GM12878 (cell line): Measurements from ENCODE around the gene RAB44. TPM values are rescaled to one million over a fixed set of nuclear protein-coding genes. Genes with fewer than 3 reads are reported as not detected.

Experiments used
- ATAC-seq: fragments of 200-7000 bp; cut with Tn5 transposase; 3 replicates; pipeline ENCODE4 v1.9.1; 2020; ENCODE audit warnings: mild to moderate bottlenecking, moderate library complexity
- BruUV-seq: library from RNA; stranded (reverse); fragments of 400-500 nt; replicated peaks from 2 replicates; lab custom pipeline; 2021; lab: Mats Ljungman, UMichigan
- CTCF ChIA-PET: fragments of 300-600 bp; sonication (Branson Sonifier 250); formaldehyde crosslinking; extraction: SDS; loops from one replicate; lab custom pipeline; 2021; ENCODE audit warnings: inconsistent platforms; lab: Yijun Ruan, JAX
- POLR2A ChIA-PET: fragments of 350-600 bp; formaldehyde crosslinking; extraction: SDS; loops from one replicate; lab custom pipeline; 2021; ENCODE audit warnings: inconsistent platforms; lab: Charles Lee
- RAD21 ChIA-PET: fragments of 300-600 bp; sonication (Branson Sonifier 250); formaldehyde crosslinking; loops from one replicate; lab custom pipeline; 2023; ENCODE audit warnings: antibody characterized with exemption; ENCODE audit not compliant: unreplicated experiment; lab: Charles Lee
- SMC1A ChIA-PET: fragments of 300-600 bp; sonication (Branson Sonifier 250); formaldehyde crosslinking; loops from one replicate; lab custom pipeline; 2023; ENCODE audit not compliant: unreplicated experiment, uncharacterized antibody; lab: Charles Lee
- DNase-seq: peaks from one replicate; pipeline ENCODE4 v3.0.0-alpha.2; 2011; ENCODE audit warnings: low read depth, low spot score
- FAIRE-seq: peaks from 3 replicates; lab custom pipeline; 2011; peaks lifted over from hg19 to GRCh38; lab: Jason Lieb, UNC
- H2AFZ ChIP-seq: 2 replicates; pipeline ENCODE4 v1.6.0; 2011; ENCODE audit warnings: low read depth, low read length, control low read depth; ENCODE audit not compliant: control insufficient read depth
- H3K27ac ChIP-seq: 2 replicates; pipeline ENCODE4 v1.5.1; 2011; ENCODE audit warnings: control low read depth; ENCODE audit not compliant: control insufficient read depth, insufficient read depth
- H3K27me3 ChIP-seq, 2 experiments: replicated peaks in 1 of 2; 2 replicates each; pipeline versions ENCODE4 v1.6.0 to v1.6.1; 2011; ENCODE audit warnings: low read length in 1 of 2; ENCODE audit not compliant: control insufficient read depth in 2 of 2, insufficient read depth in 2 of 2
- H3K36me3 ChIP-seq, 2 experiments: 2 replicates each; pipeline ENCODE4 v1.5.1; 2011; ENCODE audit warnings: low read length in 1 of 2; ENCODE audit not compliant: control insufficient read depth in 2 of 2, insufficient read depth in 2 of 2
- H3K4me1 ChIP-seq: 2 replicates; pipeline ENCODE4 v1.6.1; 2011; ENCODE audit warnings: mild to moderate bottlenecking, low read length, moderate library complexity, mixed read lengths; ENCODE audit not compliant: control insufficient read depth, insufficient read depth
- H3K4me2 ChIP-seq: 2 replicates; pipeline ENCODE4 v1.6.0; 2011; ENCODE audit warnings: control low read depth; ENCODE audit not compliant: control insufficient read depth, insufficient read depth
- H3K4me3 ChIP-seq: fragments of 200-600 bp; sonication (generic); 2 replicates; pipeline ENCODE4 v1.5.1; 2016
- H3K79me2 ChIP-seq: 2 replicates; pipeline ENCODE4 v1.6.0; 2011; ENCODE audit warnings: low read length; ENCODE audit not compliant: control insufficient read depth, insufficient read depth
- H3K9ac ChIP-seq: 2 replicates; pipeline ENCODE4 v1.8.0; 2011; ENCODE audit warnings: low read length, control low read depth, mixed read lengths; ENCODE audit not compliant: control insufficient read depth, insufficient read depth
- H3K9me3 ChIP-seq: replicated peaks from 3 replicates; pipeline ENCODE4 v1.5.1; 2011; ENCODE audit warnings: mild to moderate bottlenecking, low read length; ENCODE audit not compliant: control insufficient read depth, insufficient read depth
- H4K20me1 ChIP-seq: 2 replicates; pipeline ENCODE4 v1.6.0; 2011; ENCODE audit not compliant: control insufficient read depth, insufficient read depth
- ESRRA ChIP-seq: IDR thresholded peaks from 2 replicates; pipeline ENCODE4 v1.6.1; 2012; ENCODE audit warnings: mild to moderate bottlenecking, low read length, improper control_type of control experiment
- NR2F1 ChIP-seq: fragments of 450-650 bp; conservative IDR thresholded peaks from 2 replicates; pipeline ENCODE4 v1.6.1; 2017; ENCODE audit warnings: mild to moderate bottlenecking
- RUNX3 ChIP-seq: IDR thresholded peaks from 2 replicates; pipeline ENCODE4 v1.6.1; 2012; ENCODE audit warnings: low read length, inconsistent platforms
- WGBS: methylation state at CpG from one replicate; pipeline ENCODE4 v1.1.6; 2016; ENCODE audit warnings: low lambda C conversion rate; ENCODE audit not compliant: insufficient replicate concordance, insufficient coverage; ENCODE audit errors: missing lambda C conversion rate; 5-methylcytosine and 5-hydroxymethylcytosine counted together
- in situ Hi-C: fragments of 300-500 bp; cut with MboI; formaldehyde crosslinking; loops from 9 replicates; pipeline ENCODE4 v1.14.3; 2018; ENCODE audit warnings: mixed read lengths
- intact Hi-C: fragments of 100-400 bp; cut with micrococcal nuclease; formaldehyde crosslinking; loops from one replicate; pipeline ENCODE4 v1.14.2; 2022; ENCODE audit not compliant: unreplicated experiment
- polyA plus RNA-seq, 11 experiments: library from polyadenylated mRNA; depleted of rRNA in 4 of 11; unstranded in 6 of 11; stranded (reverse) in 5 of 11; fragments of >200 nt; fragmentation: Nextera tagmentation in 4 of 11; fragmentation: Illumina TruSeq in 1 of 11; extraction: Ambion mirVana in 4 of 11; extraction: Trizol in 1 of 11; gene quantifications; 1 replicate in 1 of 11; 2 replicates in 10 of 11; pipeline versions ENCODE4 v1.2.1 to v1.2.3, GENCODE V29; 2011 to 2016; ENCODE audit warnings: inconsistent platforms in 2 of 11, missing spikeins in 2 of 11, low read depth in 1 of 11
- total RNA-seq, 4 experiments: library from RNA; depleted of rRNA in 3 of 4; stranded (reverse); fragments of >200 nt in 3 of 4; fragmentation: Illumina TruSeq in 1 of 4; extraction: Trizol in 1 of 4; gene quantifications; 2 replicates each; pipeline versions ENCODE4 v1.2.1 to v1.2.3, GENCODE V29; 2013 to 2021

The RAB44 gene
- total and polyA plus RNA-seq, 10 of the 15 experiments (the other 5 are each of a cell fraction or from before 2014, with no cell fraction given): 0.01 to 0.08 (median 0.05) TPM; not detected in 2

DNA sequence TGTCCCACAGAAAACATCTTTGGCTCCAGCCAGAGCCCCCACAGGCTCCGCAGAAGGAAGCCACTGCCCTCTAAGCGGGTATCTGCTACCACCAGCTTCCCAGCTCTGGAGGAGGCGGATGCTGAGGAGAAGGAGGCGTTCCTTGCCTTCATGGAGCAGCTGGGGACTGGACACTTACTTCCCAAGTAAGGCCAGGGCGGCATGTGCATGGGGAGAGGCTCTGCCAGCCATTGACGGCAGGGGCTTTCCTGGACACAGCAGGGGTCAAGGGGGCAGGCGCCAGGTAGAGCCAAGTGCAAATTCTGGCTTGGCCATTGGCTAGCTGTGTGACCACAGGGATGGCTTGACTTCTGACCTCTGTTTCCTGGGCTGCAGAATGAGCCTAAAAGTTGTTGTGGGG is 17.8 kb downstream of the RAB44 start:
- intact Hi-C loops (no loop called here), in situ Hi-C loops (no loop called here)
- TF ChIP-seq ESRRA: no peak
- peak; percentile 65 for TF ChIP-seq NR2F1
- no TSS peak for BruUV-seq
- Histone ChIP-seq H3K9me3 (no peaks in the 10 kb centered on the region), H3K4me2 (no peak overlapping the region), H3K4me3 (no peak overlapping the region), H3K9ac (no peak overlapping the region), H3K27me3 (no peaks in the 10 kb centered on the region), H3K4me1 (peaks cover 13% of the 10 kb centered on the region), H2AFZ (no peak overlapping the region), H3K36me3 (no peaks in the 10 kb centered on the region), H3K79me2 (no peaks in the 10 kb centered on the region), H3K27ac (no peak overlapping the region), H4K20me1 (no peaks in the 10 kb centered on the region)
- ChIA-PET SMC1A (interaction anchor here (1.3 to 1.6 kb wide), 2 partner anchors 9 to 100 kb away, joined by 4 read pairs; no protein-coding TSS in a partner anchor), RAD21 (interaction anchor here (1.7 kb wide), 1 partner anchor 23 kb away, joined by 3 read pairs; no protein-coding TSS in a partner anchor), CTCF (no interaction called here), POLR2A (no interaction called here)
- no peak for DNase-seq
- 53% methylated on average over 7 of the region's 7 CpGs for WGBS
- no peak for FAIRE-seq
- ATAC-seq: no peak

DNA sequence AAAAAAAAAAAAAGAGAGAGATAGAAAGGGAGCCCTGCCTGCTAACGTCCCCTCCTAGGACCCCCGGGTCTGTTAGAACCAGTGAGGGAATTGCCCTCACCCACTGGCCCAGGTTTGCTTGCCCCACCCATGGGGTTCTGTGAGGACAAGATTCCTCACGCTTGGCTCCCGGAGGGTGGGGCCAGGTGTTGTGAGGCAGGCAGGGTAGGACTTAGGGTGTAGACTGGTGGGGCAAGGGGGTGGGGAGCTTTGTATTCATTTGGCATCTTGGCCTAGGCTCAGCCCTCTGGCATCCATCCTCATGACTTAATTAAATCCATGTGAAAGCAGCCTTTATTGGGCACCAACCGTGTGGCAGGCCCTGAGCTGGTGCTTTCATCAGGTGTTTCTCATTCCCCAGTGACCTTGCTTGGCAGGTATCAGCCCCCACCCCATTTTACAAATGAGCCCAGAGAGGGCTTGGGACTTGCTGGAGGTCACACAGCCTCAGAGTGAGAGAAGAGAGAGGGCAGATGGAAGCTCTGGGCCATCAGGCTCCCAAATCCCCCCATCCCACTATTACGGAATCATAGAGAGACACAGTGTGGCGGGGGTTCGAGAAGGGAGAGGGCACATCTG is 19.0 kb downstream of the RAB44 start:
- H3K9me3 ChIP-seq: no peaks in the 10 kb centered on the region
- peaks cover 14% of the 10 kb centered on the region for H3K4me1 ChIP-seq
- intact Hi-C loops: no loop called here
- TF ChIP-seq RUNX3: no peak
- H3K27ac ChIP-seq: no peak overlapping the region
- H3K9ac ChIP-seq: no peak overlapping the region
- in situ Hi-C loops: no loop called here
- POLR2A ChIA-PET: interaction anchor here (0.6 to 1.3 kb wide), 2 partner anchors 24 to 102 kb away, joined by 3 to 5 read pairs; no protein-coding TSS in a partner anchor
- no peaks in the 10 kb centered on the region for H3K36me3 ChIP-seq
- 59% methylated on average over 8 of the region's 8 CpGs for WGBS
- no peaks in the 10 kb centered on the region for H3K79me2 ChIP-seq
- BruUV-seq: no TSS peak
- H2AFZ ChIP-seq: no peak overlapping the region
- CTCF ChIA-PET: no interaction called here
- no peaks in the 10 kb centered on the region for H4K20me1 ChIP-seq
- no peak overlapping the region for H3K4me3 ChIP-seq
- DNase-seq (no peak), ATAC-seq (no peak), FAIRE-seq (no peak)
- SMC1A ChIA-PET: interaction anchor here (1.6 kb wide), 1 partner anchor 101 kb away, joined by 4 read pairs; no protein-coding TSS in a partner anchor
- RAD21 ChIA-PET: interaction anchor here (0.7 to 1.7 kb wide), 2 partner anchors 24 to 89 kb away, joined by 3 read pairs; no protein-coding TSS in a partner anchor
- no peak overlapping the region for H3K4me2 ChIP-seq
- H3K27me3 ChIP-seq: no peaks in the 10 kb centered on the region
